Measurements from ENCODE around the gene ANKRD34C.
A peak's percentile ranks its signal among the peaks of the same experiment; 100 is the strongest.

The ANKRD34C gene

DNA sequence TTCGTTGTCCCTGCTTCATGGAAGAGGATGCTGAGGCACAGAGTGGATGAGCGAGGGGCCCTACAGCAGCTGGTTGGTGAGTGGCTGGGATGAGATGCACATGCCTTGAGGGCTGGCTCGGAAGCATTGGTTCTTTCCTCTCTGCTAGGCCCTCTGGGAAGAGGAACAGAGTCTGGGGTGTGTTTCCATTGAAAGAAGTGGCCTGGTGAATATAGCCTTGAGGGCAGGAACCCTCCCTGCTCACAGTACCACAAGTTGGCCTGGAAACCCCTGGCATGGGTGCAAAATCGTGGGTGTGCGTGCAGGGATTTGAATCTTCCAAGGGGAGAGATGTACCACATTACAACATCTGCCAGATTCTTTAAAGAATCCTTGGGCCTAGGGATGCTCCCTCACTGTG, 37.6 kb upstream of the ANKRD34C start:
- H4K8ac ChIP-seq (ENCODE audit: low read depth, low read length) = no peak overlapping the region
- H3K4me3 ChIP-seq (ENCODE audit: low read depth, low read length) = no peak overlapping the region
- H3K27ac ChIP-seq (ENCODE audit: low read depth, low read length) = no peak overlapping the region
- H3K36me3 ChIP-seq (ENCODE audit: control insufficient read depth in 1 of 2, insufficient read depth in 2 of 2, low read length in 2 of 2) = no peaks in the 10 kb centered on the region
- no peak overlapping the region for H2AFZ ChIP-seq (ENCODE audit: insufficient read depth, low read length, poor library complexity)
- H3K23ac ChIP-seq (ENCODE audit: low read length) = no peak overlapping the region
- peaks cover 0 to 11% of the 10 kb centered on the region in 2 experiments for H3K4me1 ChIP-seq (ENCODE audit: control insufficient read depth in 1 of 2, insufficient read depth in 2 of 2, low read length in 2 of 2)
- no peak overlapping the region for H4K91ac ChIP-seq (ENCODE audit: low read depth, low read length)
- no peak overlapping the region for H3K18ac ChIP-seq (ENCODE audit: low read length)
- no peak for DNase-seq
- no peak overlapping the region for H3K14ac ChIP-seq (ENCODE audit: low read length)
- H3K4ac ChIP-seq (ENCODE audit: low read depth, low read length) = no peak overlapping the region
- peak overlapping the region; percentile 39 for H2BK12ac ChIP-seq (ENCODE audit: low read length)
- no peak overlapping the region for H2BK120ac ChIP-seq (ENCODE audit: insufficient read depth, low read length, poor library complexity)
- no peaks in the 10 kb centered on the region for H3K27me3 ChIP-seq (ENCODE audit: insufficient read depth, low read length)
- no peaks in the 10 kb centered on the region for H3K79me2 ChIP-seq (ENCODE audit: control insufficient read depth, insufficient read depth, low read length, poor library complexity)
- no peak overlapping the region for H4K12ac ChIP-seq (ENCODE audit: low read depth, low read length)
- H2BK5ac ChIP-seq (ENCODE audit: low read depth, low read length, poor library complexity) = no peak overlapping the region
- no peak overlapping the region for H2AK5ac ChIP-seq (ENCODE audit: low read length)
- no peaks in the 10 kb centered on the region for H3K79me1 ChIP-seq (ENCODE audit: low read length)
- H3K9me3 ChIP-seq (ENCODE audit: insufficient read depth, low read depth, low read length) = no peaks in the 10 kb centered on the region
- H3K9ac ChIP-seq (ENCODE audit: low read length) = no peak overlapping the region
- no CpG with 5 or more reads among the region's 5 CpGs for WGBS (ENCODE audit: extremely low coverage, insufficient coverage, insufficient read length)
- H3K4me2 ChIP-seq (ENCODE audit: low read length) = no peak overlapping the region

- no peak overlapping the region for H3K4ac ChIP-seq (ENCODE audit: low read depth, low read length)
- no peak overlapping the region for H3K27ac ChIP-seq (ENCODE audit: low read depth, low read length)
- H3K9ac ChIP-seq (ENCODE audit: low read length) = no peak overlapping the region
- H2AFZ ChIP-seq (ENCODE audit: insufficient read depth, low read length, poor library complexity) = no peak overlapping the region
- H3K36me3 ChIP-seq (ENCODE audit: control insufficient read depth in 1 of 2, insufficient read depth in 2 of 2, low read length in 2 of 2) = no peaks in the 10 kb centered on the region
- H4K8ac ChIP-seq (ENCODE audit: low read depth, low read length) = no peak overlapping the region
- no CpG with 5 or more reads among the region's 2 CpGs for WGBS (ENCODE audit: extremely low coverage, insufficient coverage, insufficient read length)
- H2BK120ac ChIP-seq (ENCODE audit: insufficient read depth, low read length, poor library complexity) = no peak overlapping the region
- H3K79me1 ChIP-seq (ENCODE audit: low read length) = no peaks in the 10 kb centered on the region
- H3K14ac ChIP-seq (ENCODE audit: low read length) = no peak overlapping the region
- H4K91ac ChIP-seq (ENCODE audit: low read depth, low read length) = no peak overlapping the region
- H2AK5ac ChIP-seq (ENCODE audit: low read length) = no peak overlapping the region
- no peak overlapping the region for H2BK12ac ChIP-seq (ENCODE audit: low read length)
- H2BK5ac ChIP-seq (ENCODE audit: low read depth, low read length, poor library complexity) = peak overlapping the region; percentile 46
- H3K4me1 ChIP-seq (ENCODE audit: control insufficient read depth in 1 of 2, insufficient read depth in 2 of 2, low read length in 2 of 2) = peaks cover 2 to 9% of the 10 kb centered on the region in 2 experiments
- no peak overlapping the region for H3K4me3 ChIP-seq (ENCODE audit: low read depth, low read length)
- no peaks in the 10 kb centered on the region for H3K9me3 ChIP-seq (ENCODE audit: insufficient read depth, low read depth, low read length)
- H3K27me3 ChIP-seq (ENCODE audit: insufficient read depth, low read length) = no peaks in the 10 kb centered on the region
- H3K18ac ChIP-seq (ENCODE audit: low read length) = no peak overlapping the region
- DNase-seq = peak in 1 of 2 donors; percentile 62
- no peak overlapping the region for H3K4me2 ChIP-seq (ENCODE audit: low read length)
- no peaks in the 10 kb centered on the region for H3K79me2 ChIP-seq (ENCODE audit: control insufficient read depth, insufficient read depth, low read length, poor library complexity)
- no peak overlapping the region for H3K23ac ChIP-seq (ENCODE audit: low read length)
- H4K12ac ChIP-seq (ENCODE audit: low read depth, low read length) = no peak overlapping the region
Measured at GRCh38 chr15:79248183-79248582, 34.3 kb upstream of the ANKRD34C start.

GRCh38 chr15:79257454-79257853, 25.1 kb upstream of the ANKRD34C start:
- no peak overlapping the region for H3K4ac ChIP-seq (ENCODE audit: low read depth, low read length)
- H2AK5ac ChIP-seq (ENCODE audit: low read length) = no peak overlapping the region
- no peaks in the 10 kb centered on the region for H3K36me3 ChIP-seq (ENCODE audit: control insufficient read depth in 1 of 2, insufficient read depth in 2 of 2, low read length in 2 of 2)
- no peak overlapping the region for H3K9ac ChIP-seq (ENCODE audit: low read length)
- no peak for DNase-seq
- no peaks in the 10 kb centered on the region for H3K79me2 ChIP-seq (ENCODE audit: control insufficient read depth, insufficient read depth, low read length, poor library complexity)
- no peaks in the 10 kb centered on the region for H3K79me1 ChIP-seq (ENCODE audit: low read length)
- no peak overlapping the region for H3K14ac ChIP-seq (ENCODE audit: low read length)
- H3K27ac ChIP-seq (ENCODE audit: low read depth, low read length) = no peak overlapping the region
- WGBS (ENCODE audit: extremely low coverage, insufficient coverage, insufficient read length) = no CpG with 5 or more reads among the region's 8 CpGs
- peaks cover 5% of the 10 kb centered on the region for H3K9me3 ChIP-seq (ENCODE audit: insufficient read depth, low read depth, low read length)
- no peak overlapping the region for H3K23ac ChIP-seq (ENCODE audit: low read length)
- no peak overlapping the region for H2BK12ac ChIP-seq (ENCODE audit: low read length)
- H2BK120ac ChIP-seq (ENCODE audit: insufficient read depth, low read length, poor library complexity) = no peak overlapping the region
- no peak overlapping the region for H2BK5ac ChIP-seq (ENCODE audit: low read depth, low read length, poor library complexity)
- no peaks in the 10 kb centered on the region for H3K4me1 ChIP-seq (ENCODE audit: control insufficient read depth in 1 of 2, insufficient read depth in 2 of 2, low read length in 2 of 2)
- H4K12ac ChIP-seq (ENCODE audit: low read depth, low read length) = no peak overlapping the region
- H3K4me3 ChIP-seq (ENCODE audit: low read depth, low read length) = no peak overlapping the region
- H3K4me2 ChIP-seq (ENCODE audit: low read length) = no peak overlapping the region
- H3K27me3 ChIP-seq (ENCODE audit: insufficient read depth, low read length) = no peaks in the 10 kb centered on the region
- H4K91ac ChIP-seq (ENCODE audit: low read depth, low read length) = no peak overlapping the region
- H3K18ac ChIP-seq (ENCODE audit: low read length) = no peak overlapping the region
- H2AFZ ChIP-seq (ENCODE audit: insufficient read depth, low read length, poor library complexity) = no peak overlapping the region
- no peak overlapping the region for H4K8ac ChIP-seq (ENCODE audit: low read depth, low read length)

DNA sequence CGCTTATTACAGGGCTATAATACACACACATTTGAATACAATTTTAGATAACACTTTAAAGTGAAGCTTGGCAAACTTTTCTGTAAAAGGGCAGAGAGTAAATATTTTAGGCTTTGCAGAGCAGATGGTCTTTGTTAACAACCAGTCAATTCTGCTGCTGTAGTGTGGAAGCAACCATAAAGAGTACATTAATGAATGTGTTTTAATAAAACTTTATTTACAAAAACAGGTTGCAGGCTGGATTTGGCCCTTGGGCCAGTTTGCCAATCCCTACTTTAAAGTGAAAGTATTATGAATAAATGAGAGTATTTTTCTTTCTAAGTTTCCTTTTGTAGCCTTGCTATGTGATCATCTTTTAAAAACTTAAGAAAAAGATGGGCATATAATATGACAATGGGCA, 20.7 kb upstream of the ANKRD34C start:
- Histone ChIP-seq H3K79me2 (ENCODE audit: control insufficient read depth, insufficient read depth, low read length, poor library complexity) (no peaks in the 10 kb centered on the region), H3K23ac (ENCODE audit: low read length) (no peak overlapping the region), H3K79me1 (ENCODE audit: low read length) (no peaks in the 10 kb centered on the region), H2BK120ac (ENCODE audit: insufficient read depth, low read length, poor library complexity) (no peak overlapping the region), H3K9ac (ENCODE audit: low read length) (no peak overlapping the region), H3K27ac (ENCODE audit: low read depth, low read length) (no peak overlapping the region), H3K18ac (ENCODE audit: low read length) (no peak overlapping the region), H2AK5ac (ENCODE audit: low read length) (no peak overlapping the region), H3K14ac (ENCODE audit: low read length) (no peak overlapping the region), H3K27me3 (ENCODE audit: insufficient read depth, low read length) (no peaks in the 10 kb centered on the region), H3K9me3 (ENCODE audit: insufficient read depth, low read depth, low read length) (peaks cover 5% of the 10 kb centered on the region), H3K4ac (ENCODE audit: low read depth, low read length) (no peak overlapping the region), H2BK5ac (ENCODE audit: low read depth, low read length, poor library complexity) (no peak overlapping the region), H4K8ac (ENCODE audit: low read depth, low read length) (no peak overlapping the region), H4K91ac (ENCODE audit: low read depth, low read length) (no peak overlapping the region), H3K4me1 (ENCODE audit: control insufficient read depth in 1 of 2, insufficient read depth in 2 of 2, low read length in 2 of 2) (no peaks in the 10 kb centered on the region), H2AFZ (ENCODE audit: insufficient read depth, low read length, poor library complexity) (no peak overlapping the region), H2BK12ac (ENCODE audit: low read length) (no peak overlapping the region), H3K4me2 (ENCODE audit: low read length) (no peak overlapping the region), H3K4me3 (ENCODE audit: low read depth, low read length) (no peak overlapping the region), H4K12ac (ENCODE audit: low read depth, low read length) (no peak overlapping the region), H3K36me3 (ENCODE audit: control insufficient read depth in 1 of 2, insufficient read depth in 2 of 2, low read length in 2 of 2) (no peaks in the 10 kb centered on the region)
- WGBS (ENCODE audit: extremely low coverage, insufficient coverage, insufficient read length) = no CpG with 5 or more reads among the region's 1 CpG
- DNase-seq = no peak
